IMR-90 (cell line): ENCODE results near the gene LCN10. TPM values are rescaled to one million over a fixed set of nuclear protein-coding genes. Genes with fewer than 3 reads are reported as not detected.

Experiments
- ATAC-seq: fragments of 200-7000 bp; cut with Tn5 transposase; 2 replicates; pipeline ENCODE4 v1.9.1; 2020; ENCODE audit warnings: low read depth, mild to moderate bottlenecking, moderate library complexity
- BruUV-seq: library from RNA; stranded (reverse); fragments of 400-500 nt; replicated peaks from 2 replicates; lab custom pipeline; 2021; lab: Mats Ljungman, UMichigan
- CTCF ChIA-PET: fragments of 300-600 bp; formaldehyde crosslinking; extraction: SDS; loops from one replicate; lab custom pipeline; 2021; ENCODE audit warnings: antibody characterized with exemption; lab: Yijun Ruan, JAX
- POLR2A ChIA-PET: fragments of 300-600 bp; sonication (Branson Sonifier 250); formaldehyde crosslinking; loops from one replicate; lab custom pipeline; 2022; ENCODE audit warnings: antibody characterized with exemption; ENCODE audit not compliant: unreplicated experiment; lab: Charles Lee
- DNase-seq: peaks from one replicate; pipeline ENCODE4 v3.0.0; 2013
- H2AFZ ChIP-seq: replicated peaks from 2 replicates; pipeline ENCODE3; 2013; ENCODE audit warnings: low read length, mild to moderate bottlenecking; ENCODE audit not compliant: poor library complexity
- H2AK5ac ChIP-seq: 2 replicates; pipeline ENCODE4 v1.6.1; 2013; ENCODE audit warnings: low read depth, low read length, inconsistent platforms
- H2AK9ac ChIP-seq: replicated peaks from 2 replicates; pipeline ENCODE3; 2013; ENCODE audit warnings: mild to moderate bottlenecking, low read depth, low read length, moderate library complexity; ENCODE audit not compliant: poor library complexity
- H2BK120ac ChIP-seq: 2 replicates; pipeline ENCODE4 v1.6.1; 2013; ENCODE audit warnings: low read depth, low read length, inconsistent platforms
- H2BK15ac ChIP-seq: 3 replicates; pipeline ENCODE4 v1.6.1; 2013; ENCODE audit warnings: low read depth, low read length, inconsistent platforms
- H2BK20ac ChIP-seq: 2 replicates; pipeline ENCODE4 v1.6.1; 2013; ENCODE audit warnings: low read depth, mild to moderate bottlenecking, inconsistent platforms, low read length, moderate library complexity
- H2BK5ac ChIP-seq: 2 replicates; pipeline ENCODE4 v1.6.1; 2013; ENCODE audit warnings: mild to moderate bottlenecking, low read depth, low read length, inconsistent platforms; ENCODE audit not compliant: poor library complexity, severe bottlenecking
- H3K14ac ChIP-seq: replicated peaks from 2 replicates; pipeline ENCODE4 v1.6.1; 2013; ENCODE audit warnings: low read depth, low read length, inconsistent platforms
- H3K18ac ChIP-seq: 2 replicates; pipeline ENCODE4 v1.6.1; 2013; ENCODE audit warnings: low read depth, low read length, control low read depth
- H3K23ac ChIP-seq: 2 replicates; pipeline ENCODE4 v1.6.1; 2013; ENCODE audit warnings: low read depth, low read length, inconsistent platforms
- H3K27ac ChIP-seq: 2 replicates; pipeline ENCODE4 v1.5.1; 2013; ENCODE audit warnings: mild to moderate bottlenecking, control low read depth, low read length; ENCODE audit not compliant: insufficient read depth
- H3K27me3 ChIP-seq: 2 replicates; pipeline ENCODE4 v1.6.1; 2013; ENCODE audit warnings: low read length; ENCODE audit not compliant: control insufficient read depth, insufficient read depth
- H3K36me3 ChIP-seq: 2 replicates; pipeline ENCODE4 v1.6.1; 2013; ENCODE audit warnings: low read length, mixed read lengths; ENCODE audit not compliant: control insufficient read depth, insufficient read depth
- H3K4ac ChIP-seq: 2 replicates; pipeline ENCODE4 v1.6.1; 2013; ENCODE audit warnings: low read depth, low read length, inconsistent platforms
- H3K4me1 ChIP-seq: 2 replicates; pipeline ENCODE4 v1.6.1; 2013; ENCODE audit warnings: low read length, mixed read lengths; ENCODE audit not compliant: control insufficient read depth, insufficient read depth
- H3K4me2 ChIP-seq: 2 replicates; pipeline ENCODE4 v1.6.1; 2013; ENCODE audit warnings: low read depth, mild to moderate bottlenecking, control low read depth, low read length, moderate library complexity
- H3K4me3 ChIP-seq: 2 replicates; pipeline ENCODE4 v1.5.1; 2013; ENCODE audit warnings: low read depth, mild to moderate bottlenecking, control low read depth, low read length, moderate library complexity; ENCODE audit not compliant: insufficient read depth
- H3K56ac ChIP-seq: 2 replicates; pipeline ENCODE4 v1.6.1; 2013; ENCODE audit warnings: low read length, inconsistent platforms; ENCODE audit not compliant: insufficient read depth; ENCODE audit errors: extremely low read depth
- H3K79me1 ChIP-seq, 2 experiments: 2 replicates each; pipeline ENCODE4 v1.6.1; 2013; ENCODE audit warnings: low read length in 2 of 2, inconsistent platforms in 1 of 2, low read depth in 1 of 2
- H3K9ac ChIP-seq: 2 replicates; pipeline ENCODE4 v1.6.1; 2013; ENCODE audit warnings: low read depth, low read length, control low read depth
- H3K9me1 ChIP-seq: 2 replicates; pipeline ENCODE4 v1.6.1; 2013; ENCODE audit warnings: low read length, inconsistent platforms; ENCODE audit not compliant: insufficient read depth
- H3K9me3 ChIP-seq: 2 replicates; pipeline ENCODE4 v1.6.1; 2013; ENCODE audit warnings: low read length; ENCODE audit not compliant: control insufficient read depth, insufficient read depth
- H4K20me1 ChIP-seq: 2 replicates; pipeline ENCODE4 v1.6.1; 2013; ENCODE audit warnings: low read length, inconsistent platforms; ENCODE audit not compliant: insufficient read depth
- H4K5ac ChIP-seq: 2 replicates; pipeline ENCODE4 v1.6.1; 2013; ENCODE audit warnings: mild to moderate bottlenecking, low read depth, low read length, control low read depth
- H4K8ac ChIP-seq, 2 experiments: 2 replicates each; pipeline ENCODE4 v1.6.1; 2013; ENCODE audit warnings: low read depth in 2 of 2, low read length in 2 of 2, control low read depth in 1 of 2, inconsistent platforms in 1 of 2
- H4K91ac ChIP-seq: 2 replicates; pipeline ENCODE4 v1.6.1; 2013; ENCODE audit warnings: low read depth, low read length, inconsistent platforms; ENCODE audit not compliant: insufficient read depth
- WGBS, 2 experiments: methylation state at CpG; one replicate each; pipeline versions ENCODE4 v1.1.5 to v1.1.7; 2013; ENCODE audit warnings: missing lambda C conversion rate in 2 of 2; ENCODE audit not compliant: insufficient read length in 1 of 2; ENCODE audit errors: extremely low coverage in 2 of 2; 5-methylcytosine and 5-hydroxymethylcytosine counted together
- dilution Hi-C: fragments of 300-500 bp; cut with HindIII; formaldehyde crosslinking; loops from one replicate; pipeline ENCODE4 v1.14.3; 2018; ENCODE audit warnings: low sequenced_read_pairs; ENCODE audit not compliant: unreplicated experiment
- in situ Hi-C: fragments of 300-500 bp; cut with MboI; formaldehyde crosslinking; loops from 3 replicates; pipeline ENCODE4 v1.14.3; 2019; ENCODE audit warnings: low sequenced_read_pairs, inconsistent platforms, mixed read lengths
- intact Hi-C: fragments of 100-400 bp; cut with micrococcal nuclease; formaldehyde crosslinking; loops from 2 replicates; pipeline ENCODE4 v1.10.0; 2022
- polyA plus RNA-seq, 3 experiments: library from polyadenylated mRNA; depleted of rRNA; stranded (reverse); fragments of >200 nt; gene quantifications; 2 replicates each; pipeline ENCODE4 v1.2.3, GENCODE V29; 2012; ENCODE audit warnings: low replicate concordance in 1 of 3
- total RNA-seq: library from RNA; depleted of rRNA; stranded (reverse); fragments of >200 nt; gene quantifications from 2 replicates; pipeline ENCODE4 v1.2.3, GENCODE V29; 2012
- TF ChIP-seq, protein P1 (sequence below): fragments of 150-350 bp; IDR thresholded peaks from 2 replicates; pipeline ENCODE4 v1.6.1; 2017; ENCODE audit warnings: mild to moderate bottlenecking, antibody characterized with exemption, low read length, low read depth

The LCN10 gene
- total and polyA plus RNA-seq, 2 of the 4 experiments (the other 2 are of a cell fraction): not detected

DNA sequence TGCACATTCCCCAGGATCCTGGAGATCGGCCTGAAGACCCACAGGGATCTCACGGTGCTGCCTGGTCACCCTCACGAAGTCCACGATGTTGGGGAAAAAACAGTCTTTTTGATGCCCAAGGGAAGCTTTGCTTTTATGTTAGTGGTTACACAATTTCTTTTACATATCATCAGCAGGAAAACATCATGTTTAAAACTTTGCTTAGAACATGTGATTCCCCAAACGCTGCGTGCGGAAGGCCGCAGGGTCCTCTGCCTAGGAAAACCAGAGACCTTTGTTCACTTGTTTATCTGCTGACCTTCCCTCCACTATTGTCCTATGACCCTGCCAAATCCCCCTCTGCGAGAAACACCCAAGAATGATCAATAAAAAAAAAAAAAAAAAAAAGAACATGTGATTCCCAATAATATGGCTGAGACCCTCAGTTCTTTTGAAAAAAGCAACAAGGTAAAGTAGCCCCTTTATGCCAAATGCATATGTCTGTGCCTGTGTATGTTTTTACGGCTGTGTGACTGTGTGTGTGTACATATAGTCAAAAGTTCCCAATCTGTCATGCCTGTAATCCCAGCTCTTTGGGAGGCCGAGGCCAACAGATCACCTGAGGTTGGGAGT is 44.0 kb downstream of the LCN10 start:
- H3K9ac ChIP-seq: no peak overlapping the region
- H3K14ac ChIP-seq: no peak overlapping the region
- H4K5ac ChIP-seq: no peak overlapping the region
- H2BK5ac ChIP-seq: no peak overlapping the region
- no peaks in the 10 kb centered on the region for H3K79me1 ChIP-seq
- no TSS peak for BruUV-seq
- no peak overlapping the region for H3K56ac ChIP-seq
- H4K91ac ChIP-seq: no peak overlapping the region
- no peak overlapping the region for H4K8ac ChIP-seq
- H2AFZ ChIP-seq: no peak overlapping the region
- no peak overlapping the region for H2BK15ac ChIP-seq
- H2AK9ac ChIP-seq: no peak overlapping the region
- TF ChIP-seq, protein P1, sequence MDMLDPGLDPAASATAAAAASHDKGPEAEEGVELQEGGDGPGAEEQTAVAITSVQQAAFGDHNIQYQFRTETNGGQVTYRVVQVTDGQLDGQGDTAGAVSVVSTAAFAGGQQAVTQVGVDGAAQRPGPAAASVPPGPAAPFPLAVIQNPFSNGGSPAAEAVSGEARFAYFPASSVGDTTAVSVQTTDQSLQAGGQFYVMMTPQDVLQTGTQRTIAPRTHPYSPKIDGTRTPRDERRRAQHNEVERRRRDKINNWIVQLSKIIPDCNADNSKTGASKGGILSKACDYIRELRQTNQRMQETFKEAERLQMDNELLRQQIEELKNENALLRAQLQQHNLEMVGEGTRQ: no peak
- H3K4me2 ChIP-seq: no peak overlapping the region
- ATAC-seq (no peak), DNase-seq (no peak)
- 0 out of 2 replicates have a peak, but pooled peaks cover 2% of the 10 kb centered on the region for H3K4me1 ChIP-seq
- ChIA-PET CTCF (no interaction called here), POLR2A (no interaction called here)
- no peaks in the 10 kb centered on the region for H3K9me1 ChIP-seq
- H3K18ac ChIP-seq: no peak overlapping the region
- peaks cover 31% of the 10 kb centered on the region for H3K27me3 ChIP-seq
- H2BK120ac ChIP-seq: no peak overlapping the region
- H3K9me3 ChIP-seq: no peaks in the 10 kb centered on the region
- H4K20me1 ChIP-seq: no peaks in the 10 kb centered on the region
- H3K4ac ChIP-seq: no peak overlapping the region
- WGBS, 2 experiments: 80% methylated on average over 1 of the region's 11 CpGs; no CpG with 5 or more reads in 1 of the 2 experiments
- H3K4me3 ChIP-seq: no peak overlapping the region
- in situ Hi-C loops: no loop called here
- no peak overlapping the region for H2BK20ac ChIP-seq
- H3K36me3 ChIP-seq: no peaks in the 10 kb centered on the region
- H2AK5ac ChIP-seq: no peak overlapping the region
- intact Hi-C loops: no loop called here
- no peak overlapping the region for H3K27ac ChIP-seq
- no peak overlapping the region for H3K23ac ChIP-seq
- dilution Hi-C loops: no loop called here
